ENCODE results near the gene MICAL2. TPM values are rescaled to one million over a fixed set of nuclear protein-coding genes. Genes with fewer than 3 reads are reported as not detected.

MICAL2 gene
- total and polyA plus RNA-seq, 2 of the 8 experiments (the other 6 are each of a cell fraction or from before 2014, with no cell fraction given) = 1.3 to 4.1 TPM

- no peak for TF ChIP-seq GABPA (IDR thresholded peaks at IDR 0.05; ENCODE audit: borderline replicate concordance, insufficient read depth, low read length)
- no peak for TF ChIP-seq BRCA1 (IDR thresholded peaks at IDR 0.05; ENCODE audit: low read depth, low read length)
- no peak for TF ChIP-seq SIRT6 (IDR thresholded peaks at IDR 0.05; ENCODE audit: low read length)
Observed at GRCh38 chr11:12291766-12292165, 181.4 kb downstream of the MICAL2 start (continued).

Measured in H1 (cell line).